OCI-LY3 (cell line): ENCODE data around the gene POLR1G.

ENCODE experiments used
- CTCF ChIP-seq: fragments of 200-600, 300-600 bp; sonication (generic); IDR thresholded peaks from 2 replicates; pipeline ENCODE4 v1.5.1; 2014; ENCODE audit warnings: antibody characterized with exemption, low read length, low read depth
- EZH2phosphoT487 ChIP-seq: fragments of 200-600 bp; shearing (Covaris generic); IDR thresholded peaks from 2 replicates; pipeline ENCODE4 v1.6.1; 2018; ENCODE audit warnings: antibody characterized with exemption, mixed run types, low read depth

- TF ChIP-seq CTCF, result no peak
- TF ChIP-seq EZH2phosphoT487, result no peak
These were observed 37.6 kb upstream of the POLR1G start for GRCh38 chr19:45368737-45369340.
